LHCN-M2 (cell line): ENCODE measurements around the gene SLK. TPM values are rescaled to one million over a fixed set of nuclear protein-coding genes. Genes with fewer than 3 reads are reported as not detected.

Source experiments
- DNase-seq: peaks from one replicate; pipeline ENCODE4 v3.0.0-alpha.2; 2012; ENCODE audit warnings: low read depth
- total RNA-seq: library from RNA; depleted of rRNA; stranded (reverse); fragments of >200 nt; gene quantifications from 2 replicates; pipeline ENCODE4 v1.2.3, GENCODE V29; 2014

The SLK gene
- total RNA-seq, 1 experiment from 2014 or later: 51.4 TPM

- no peak for DNase-seq
Observed at GRCh38 chr10:104033401-104033930, 66.5 kb downstream of the SLK start.

DNA sequence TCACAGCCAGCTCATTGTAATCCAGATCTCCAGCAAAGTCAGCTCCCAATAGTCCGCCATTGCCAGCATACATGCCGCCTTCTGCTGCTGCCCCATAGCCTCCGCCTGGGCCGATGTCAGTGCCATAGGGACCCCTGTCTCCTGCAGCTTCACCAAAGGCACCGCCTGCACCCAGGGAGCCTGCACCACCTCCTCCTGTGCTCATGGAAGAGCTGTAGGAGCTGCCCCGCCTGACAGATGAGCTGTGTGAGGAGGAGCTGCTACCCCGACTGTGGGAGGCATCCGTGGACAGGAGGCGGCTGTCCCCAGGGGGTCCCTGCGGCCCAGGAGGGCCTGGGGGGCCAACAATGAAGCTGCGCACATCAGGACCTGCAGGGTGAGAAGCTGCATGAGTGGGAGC lies 67.0 kb downstream of the SLK start:
- no peak for DNase-seq

GRCh38 chr10:104034401-104035193 lies 67.7 kb downstream of the SLK start:
- DNase-seq: no peak

DNA sequence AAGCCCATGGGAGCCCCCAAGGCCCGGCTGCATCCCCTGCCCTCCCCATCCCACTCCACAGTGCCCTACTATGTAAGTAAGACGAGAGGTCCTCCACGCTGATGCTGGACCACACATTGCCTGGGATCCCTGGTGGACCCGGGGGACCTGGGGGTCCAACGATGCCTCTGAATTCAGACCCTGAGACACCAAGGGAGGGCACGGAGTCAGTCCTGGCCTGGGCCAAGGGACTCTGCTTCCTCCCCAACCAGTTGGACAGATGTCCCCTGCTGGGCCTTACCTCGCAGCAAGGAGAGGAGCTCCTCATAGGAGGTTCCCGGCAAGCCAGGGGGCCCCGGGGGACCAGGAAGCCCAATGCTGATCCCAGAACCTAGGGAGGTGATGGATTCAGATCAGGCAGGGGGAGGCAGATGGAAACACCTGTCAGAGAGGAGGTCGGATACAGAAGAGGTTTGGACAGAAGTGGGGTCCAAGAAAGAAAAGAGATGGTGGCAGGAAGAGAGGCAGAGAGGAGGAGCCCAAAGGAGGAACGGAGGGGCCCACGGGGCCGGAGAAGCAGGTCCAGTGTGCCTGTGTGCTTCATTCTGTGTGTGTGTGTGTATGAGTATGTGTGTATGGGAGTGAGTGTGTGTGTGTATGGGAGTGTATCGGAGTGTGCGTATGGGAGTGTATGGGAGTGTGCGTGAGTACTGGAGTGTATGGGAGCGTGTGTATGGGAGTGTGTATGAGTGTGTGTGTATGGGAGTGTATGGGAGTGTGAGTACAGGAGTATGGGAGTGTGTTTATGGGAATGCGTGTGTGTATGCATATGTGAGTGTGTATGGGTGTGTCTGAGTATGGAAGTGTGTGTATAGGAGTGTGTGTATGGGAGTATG lies 68.5 kb downstream of the SLK start:
- DNase-seq: no peak

DNA sequence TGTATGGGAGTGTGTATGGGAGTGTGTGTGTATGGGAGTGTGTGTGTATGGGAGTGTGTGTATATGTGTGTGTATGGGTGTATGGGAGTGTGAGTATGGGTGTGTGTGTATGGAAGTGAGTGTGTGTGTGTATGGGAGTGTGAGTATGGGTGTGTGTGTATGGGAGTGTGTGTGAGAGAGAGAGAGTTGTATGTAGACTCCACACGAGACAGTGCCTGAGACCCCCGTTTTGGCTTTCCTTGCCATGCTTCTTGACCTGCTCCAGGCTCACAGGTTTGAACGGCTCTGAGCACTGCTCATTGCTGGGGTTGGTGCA lies 69.1 kb downstream of the SLK start:
- no peak for DNase-seq

GRCh38 chr10:104036518-104037260 lies 69.7 kb downstream of the SLK start:
- DNase-seq: no peak

GRCh38 chr10:104037261-104037951 lies 70.5 kb downstream of the SLK start:
- DNase-seq: no peak

DNA sequence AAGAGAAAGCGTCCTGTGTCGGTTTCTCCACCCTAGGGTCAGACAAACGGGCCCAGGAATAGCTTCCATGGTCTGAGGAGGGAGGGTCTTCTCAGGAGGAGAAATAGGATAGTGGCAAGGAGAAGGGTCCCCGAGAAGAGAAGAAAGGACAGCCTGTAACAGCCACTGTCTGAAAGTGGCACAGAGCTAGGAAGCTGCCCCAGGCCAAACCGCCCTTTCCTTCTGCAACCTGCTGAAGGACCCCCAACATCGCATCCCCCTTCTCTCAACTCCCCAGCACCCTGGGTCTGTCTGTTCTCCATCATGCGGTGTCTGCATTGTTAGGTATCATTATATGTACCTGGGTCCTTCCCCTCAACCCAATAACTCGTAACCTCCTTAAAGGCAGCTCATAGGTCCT lies 71.6 kb downstream of the SLK start:
- no peak for DNase-seq

GRCh38 chr10:104038958-104039752 lies 72.2 kb downstream of the SLK start:
- no peak for DNase-seq

- no peak for DNase-seq
Observed at GRCh38 chr10:104040382-104040781, 73.4 kb downstream of the SLK start.

DNA sequence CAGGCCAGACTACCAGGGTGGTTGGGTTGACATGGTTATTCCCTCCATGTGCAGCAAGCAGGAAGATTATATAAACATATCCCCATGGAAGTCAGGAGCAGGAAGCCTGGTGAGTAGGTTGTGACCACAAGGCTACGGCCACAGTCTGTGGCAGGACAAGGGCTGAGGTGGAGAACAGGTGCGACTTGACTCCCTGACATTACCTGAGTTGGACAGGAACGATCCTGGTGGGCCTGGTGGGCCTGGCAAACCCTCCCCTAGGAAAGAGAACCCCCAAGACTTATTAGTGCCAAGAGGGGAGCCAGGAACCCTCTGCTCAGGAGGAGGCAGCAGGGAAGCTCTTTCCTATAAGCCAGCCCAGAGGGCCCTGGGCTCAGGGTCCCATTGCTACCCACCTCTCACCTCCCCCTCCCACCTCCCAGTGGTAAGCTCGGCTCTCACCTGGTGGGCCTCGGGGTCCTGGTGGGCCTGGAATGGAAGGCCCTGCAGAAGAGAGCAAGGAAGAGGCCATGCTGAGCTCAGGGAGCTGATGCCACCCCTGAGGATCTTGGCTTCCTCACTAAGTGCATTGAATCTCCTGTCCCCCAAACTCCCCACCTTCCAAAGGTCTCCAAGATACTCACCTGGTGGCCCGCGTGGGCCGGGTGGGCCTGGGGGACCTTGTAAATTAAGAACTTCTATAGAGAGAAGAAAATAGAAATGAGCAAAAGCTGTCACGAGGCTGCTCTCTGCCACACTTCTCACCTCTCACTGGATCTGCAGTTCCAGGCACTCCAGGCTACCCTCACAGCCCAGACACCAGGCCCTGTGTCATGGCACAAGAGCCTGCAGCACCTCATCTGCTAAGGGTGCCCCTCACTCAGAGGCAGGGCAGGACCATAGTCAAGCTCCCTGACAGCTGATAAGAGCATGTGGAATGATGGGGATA lies 74.2 kb downstream of the SLK start:
- no peak for DNase-seq

GRCh38 chr10:104041891-104042535 lies 75.1 kb downstream of the SLK start:
- no peak for DNase-seq

- no peak for DNase-seq
Observed at GRCh38 chr10:104043185-104043830, 76.4 kb downstream of the SLK start.

DNA sequence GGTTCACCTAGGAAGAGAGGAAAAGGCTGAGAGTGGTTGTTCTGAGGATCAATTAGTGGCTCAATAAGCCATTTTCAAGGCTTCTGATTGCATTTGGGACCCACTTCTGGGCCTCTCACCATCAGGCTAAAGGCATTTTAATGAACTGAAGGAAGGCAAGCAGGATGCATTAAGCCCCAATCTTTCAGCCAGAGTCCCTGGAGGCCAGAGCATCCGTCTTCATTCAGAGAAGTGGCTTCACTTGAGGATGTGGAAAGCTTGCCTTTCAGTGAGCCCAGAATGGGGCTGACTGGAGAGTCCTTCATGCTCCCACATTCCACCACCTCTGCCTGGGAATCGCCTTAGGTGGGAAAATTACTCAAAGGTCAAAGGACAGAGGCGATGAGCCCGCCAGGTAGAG lies 76.9 kb downstream of the SLK start:
- DNase-seq: no peak

DNA sequence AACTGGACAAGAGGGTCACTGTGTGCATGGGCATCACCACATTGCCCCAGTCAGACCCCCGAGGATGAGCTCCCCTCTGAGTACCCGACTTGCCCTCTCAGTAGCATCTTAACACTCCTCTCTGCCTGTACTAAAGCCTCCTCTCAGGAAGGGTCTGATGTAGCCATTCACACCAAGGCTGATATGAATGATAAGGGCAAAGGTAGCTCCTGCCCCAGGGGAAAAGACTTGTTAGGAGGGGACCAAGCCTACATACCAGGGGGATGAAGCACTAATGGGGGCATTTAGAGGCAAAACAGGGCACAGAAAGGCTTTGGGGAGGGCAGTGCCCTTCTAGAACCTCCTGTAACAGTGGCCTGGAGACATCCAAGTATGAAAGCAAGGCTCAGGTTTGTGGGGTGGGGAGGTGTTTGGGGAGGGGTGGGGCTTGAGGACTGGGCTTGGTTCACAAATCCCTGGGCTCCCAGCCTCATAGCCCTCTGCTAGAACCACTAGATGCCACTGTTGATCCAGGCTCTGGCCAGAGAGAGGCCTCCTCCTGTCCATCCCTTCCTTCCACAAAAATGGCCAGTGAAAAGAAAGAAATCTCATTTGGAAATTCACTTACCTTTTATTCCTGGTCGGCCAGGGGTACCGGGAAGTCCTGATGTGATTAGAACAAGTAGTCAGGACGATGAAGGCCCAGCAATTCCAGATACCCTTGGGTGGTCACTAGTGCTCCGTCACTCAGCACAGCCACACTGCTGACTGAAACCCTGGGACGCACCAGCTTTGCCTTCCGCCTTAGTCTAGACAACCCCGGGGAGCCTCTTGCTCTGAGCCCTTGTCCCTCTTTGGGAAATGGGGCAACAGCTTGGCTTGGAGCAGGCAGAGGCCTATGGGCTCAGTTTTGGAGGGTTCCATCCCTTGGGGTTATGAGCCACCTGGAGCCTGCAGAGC lies 78.5 kb downstream of the SLK start:
- peak; percentile 61 for DNase-seq

- no peak for DNase-seq
Observed at GRCh38 chr10:104046651-104047050, 79.7 kb downstream of the SLK start.
